Endothelial cell (in vitro differentiated cells): ENCODE results near the gene ZNF480. TPM values are rescaled to one million over a fixed set of nuclear protein-coding genes. Genes with fewer than 3 reads are reported as not detected.
"Not testable (repeated sequence)": the region's sequence is repeated elsewhere in the genome, so short reads cannot be mapped to it uniquely, and the experiment has no call there.

Experiments used
- DNase-seq: peaks from one replicate; pipeline ENCODE4 v3.0.0; 2021; ENCODE audit warnings: low spot score
- H3K27ac Mint-ChIP-seq: one replicate; pipeline ENCODE4 v1.8.0; 2021; ENCODE audit warnings: mixed read lengths, inconsistent platforms; ENCODE audit not compliant: unreplicated experiment
- H3K27me3 Mint-ChIP-seq: one replicate; pipeline ENCODE4 v1.8.0; 2021; ENCODE audit warnings: mild to moderate bottlenecking, moderate library complexity, mixed read lengths, inconsistent platforms; ENCODE audit not compliant: unreplicated experiment
- H3K36me3 Mint-ChIP-seq: one replicate; pipeline ENCODE4 v1.8.0; 2021; ENCODE audit warnings: mild to moderate bottlenecking, low read depth, mixed read lengths, inconsistent platforms; ENCODE audit not compliant: unreplicated experiment
- H3K4me1 Mint-ChIP-seq: one replicate; pipeline ENCODE4 v1.8.0; 2021; ENCODE audit warnings: mild to moderate bottlenecking, mixed read lengths, inconsistent platforms; ENCODE audit not compliant: unreplicated experiment
- H3K4me3 Mint-ChIP-seq: one replicate; pipeline ENCODE4 v1.8.0; 2021; ENCODE audit warnings: mild to moderate bottlenecking, mixed read lengths, inconsistent platforms; ENCODE audit not compliant: unreplicated experiment
- H3K9me3 Mint-ChIP-seq: one replicate; pipeline ENCODE4 v1.8.0; 2021; ENCODE audit warnings: mixed read lengths, inconsistent platforms; ENCODE audit not compliant: unreplicated experiment
- CTCF ChIP-seq: fragments of 200-600 bp; sonication (generic); IDR thresholded peaks from one replicate; pipeline ENCODE4 v1.5.0; 2021; ENCODE audit warnings: antibody characterized with exemption; ENCODE audit not compliant: unreplicated experiment
- total RNA-seq: library from RNA; stranded (reverse); fragmentation: NEBNext Ultra II Directional; extraction: Animal tissue kit (Norgen Biotek cat#: 25700); gene quantifications from one replicate; pipeline ENCODE4 v1.2.1, GENCODE V29; 2021; ENCODE audit not compliant: unreplicated experiment

The ZNF480 gene
- total RNA-seq, 1 donor from 2014 or later: 18.1 TPM

DNA sequence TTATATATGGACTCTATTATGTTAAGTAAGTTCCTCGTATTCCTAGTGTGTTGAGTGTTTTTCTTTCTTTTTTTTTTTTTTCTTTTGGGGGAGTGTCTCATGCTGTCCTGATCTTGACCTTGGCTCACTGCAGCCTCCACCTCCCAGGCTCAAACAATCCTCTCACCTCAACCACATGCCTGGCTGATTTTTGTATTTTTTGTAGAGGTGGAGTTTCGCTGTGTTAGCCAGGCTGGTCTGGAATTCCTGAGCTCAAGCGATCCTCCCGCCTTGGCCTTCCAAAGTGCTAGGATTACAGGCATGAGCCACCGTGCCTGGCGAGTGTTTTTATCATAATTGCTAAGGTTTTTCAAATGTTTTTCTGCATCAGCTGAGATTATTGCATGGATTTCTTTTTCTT is 10.7 kb upstream of the ZNF480 start:
- H3K4me3 Mint-ChIP-seq: peak overlapping the region; percentile 25
- no peak overlapping the region for H3K27ac Mint-ChIP-seq
- H3K36me3 Mint-ChIP-seq: peaks cover 53% of the 10 kb centered on the region
- DNase-seq: no peak
- no peaks in the 10 kb centered on the region for H3K9me3 Mint-ChIP-seq
- H3K27me3 Mint-ChIP-seq: no peaks in the 10 kb centered on the region
- H3K4me1 Mint-ChIP-seq: no peaks in the 10 kb centered on the region
- no peak for TF ChIP-seq CTCF

DNA sequence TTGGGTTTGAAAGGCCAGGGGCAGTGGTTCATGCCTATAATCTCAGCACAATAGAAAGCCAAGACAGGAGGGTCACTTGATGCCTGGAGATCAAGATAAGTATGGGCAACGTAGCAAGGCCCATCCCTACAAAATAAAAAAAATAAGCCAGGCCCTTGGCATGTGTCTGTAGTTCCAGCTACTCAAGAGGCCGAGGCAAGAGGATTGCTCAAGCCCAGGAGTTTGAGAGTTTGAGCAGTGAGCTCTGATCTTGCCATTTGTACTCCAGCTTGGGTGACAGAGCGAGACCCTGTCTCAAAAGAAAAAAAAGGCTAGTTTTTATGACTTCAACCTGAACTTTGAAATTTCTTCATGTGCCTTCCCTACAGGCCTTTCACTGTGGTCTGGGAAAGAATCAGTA is 5.2 kb upstream of the ZNF480 start:
- no peak for TF ChIP-seq CTCF
- Mint-ChIP-seq H3K27ac (no peak overlapping the region), H3K27me3 (no peaks in the 10 kb centered on the region), H3K9me3 (no peaks in the 10 kb centered on the region), H3K36me3 (peaks cover 46% of the 10 kb centered on the region), H3K4me1 (no peaks in the 10 kb centered on the region), H3K4me3 (no peak overlapping the region)
- no peak for DNase-seq

GRCh38 chr19:52292946-52293345 is 4.0 kb upstream of the ZNF480 start:
- H3K4me1 Mint-ChIP-seq, H3K4me3 Mint-ChIP-seq, H3K27ac Mint-ChIP-seq, H3K9me3 Mint-ChIP-seq, DNase-seq, H3K27me3 Mint-ChIP-seq: not testable (repeated sequence)
- peaks cover 45% of the 10 kb centered on the region for H3K36me3 Mint-ChIP-seq

GRCh38 chr19:52296400-52296772 is 583 bp upstream of the ZNF480 start:
- H3K36me3 Mint-ChIP-seq: peaks cover 52% of the 10 kb centered on the region
- DNase-seq: peak; percentile 3
- peak overlapping the region; percentile 85 for H3K4me3 Mint-ChIP-seq
- peaks cover 11% of the 10 kb centered on the region for H3K27me3 Mint-ChIP-seq
- TF ChIP-seq CTCF: no peak
- peaks cover under 1% of the 10 kb centered on the region for H3K9me3 Mint-ChIP-seq
- H3K4me1 Mint-ChIP-seq: peaks cover 11% of the 10 kb centered on the region
- H3K27ac Mint-ChIP-seq: no peak overlapping the region

DNA sequence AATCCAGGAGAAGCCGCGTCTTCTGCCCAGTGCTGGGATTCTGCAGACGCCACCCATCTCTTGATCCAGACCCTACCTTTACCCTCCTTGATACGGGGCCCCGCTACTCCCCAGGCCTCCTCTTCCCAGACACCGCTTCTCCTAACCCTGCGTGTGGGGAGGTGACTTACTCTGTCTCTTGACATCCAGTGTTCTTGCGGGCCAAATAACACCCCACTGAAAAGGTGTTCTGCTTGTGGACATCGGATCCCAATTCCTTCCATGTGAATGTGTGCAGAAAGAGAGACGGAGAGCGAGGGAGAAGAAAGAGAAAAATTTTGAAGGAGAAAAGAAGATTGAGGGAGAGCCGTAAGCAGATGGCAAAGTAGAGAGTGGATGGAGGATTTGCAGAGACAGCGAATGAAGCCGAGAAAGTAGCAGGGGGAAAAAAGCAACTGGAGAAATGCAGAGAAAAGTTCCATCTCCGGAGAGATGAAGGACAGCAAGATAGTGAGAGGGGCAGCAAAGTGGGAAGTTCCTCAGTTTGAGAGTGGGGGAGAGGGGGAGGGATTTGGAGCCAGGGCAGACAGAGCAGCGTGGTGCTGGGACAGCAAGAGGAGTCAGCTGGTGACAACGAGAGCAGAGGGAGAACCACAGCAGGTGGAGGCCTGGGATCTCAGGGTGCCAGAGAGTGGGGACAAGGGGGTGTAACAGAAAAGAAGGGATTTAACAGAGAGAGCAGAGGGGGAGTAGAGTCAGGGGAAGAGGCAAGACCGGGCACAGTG is 814 bp downstream of the ZNF480 start:
- Mint-ChIP-seq H3K4me1 (peaks cover 11% of the 10 kb centered on the region), H3K4me3 (peak overlapping the region; percentile 95), H3K27me3 (peaks cover 11% of the 10 kb centered on the region), H3K9me3 (peaks cover 8% of the 10 kb centered on the region), H3K36me3 (peaks cover 58% of the 10 kb centered on the region), H3K27ac (peak overlapping the region; percentile 95)
- no peak for TF ChIP-seq CTCF
- DNase-seq: no peak
